K562 (cell line): ENCODE data around the gene TAF4. TPM values are rescaled to one million over a fixed set of nuclear protein-coding genes. Genes with fewer than 3 reads are reported as not detected.

Source experiments
- ATAC-seq: fragments of 200-7000 bp; cut with Tn5 transposase; 3 replicates; pipeline ENCODE4 v1.9.1; 2020; ENCODE audit warnings: moderate library complexity
- BruUV-seq: library from RNA; stranded (reverse); fragments of 400-500 nt; replicated peaks from 2 replicates; lab custom pipeline; 2021; lab: Mats Ljungman, UMichigan
- CTCF ChIA-PET: fragments of 300-600 bp; formaldehyde crosslinking; extraction: SDS; loops from one replicate; lab custom pipeline; 2021; ENCODE audit warnings: low intra/inter-chr PET ratio; lab: Yijun Ruan, JAX
- POLR2A ChIA-PET: fragments of 300-600, 350-650 bp; sonication (Branson Sonifier 250); formaldehyde crosslinking; extraction: SDS; loops from one replicate; lab custom pipeline; 2021; ENCODE audit warnings: antibody characterized with exemption, inconsistent platforms; lab: Yijun Ruan, JAX
- DNase-seq, 4 experiments: peaks; one replicate each; pipeline versions ENCODE4 v3.0.0 to v3.0.0-alpha.2; 2011 to 2018; ENCODE audit warnings: low spot score in 3 of 4, mixed read lengths in 3 of 4; ENCODE audit errors: extremely low read depth in 1 of 4
- FAIRE-seq: peaks from 2 replicates; lab custom pipeline; 2011; peaks lifted over from hg19 to GRCh38; lab: Jason Lieb, UNC
- H2AFZ ChIP-seq: 2 replicates; pipeline ENCODE4 v1.6.0; 2011; ENCODE audit warnings: low read depth, low read length, control low read depth, inconsistent platforms
- H3K27ac ChIP-seq: fragments of 200-600 bp; 3 replicates; pipeline ENCODE4 v1.8.0; 2011; ENCODE audit warnings: low read depth, mild to moderate bottlenecking, control low read depth, inconsistent platforms, low read length, moderate library complexity, mixed read lengths; ENCODE audit errors: extremely low read depth
- H3K27me3 ChIP-seq, 2 experiments: fragments of 300-600 bp in 1 of 2; 2 replicates in 1 of 2; 3 replicates in 1 of 2; pipeline versions ENCODE4 v1.6.0 to v1.8.0; 2011; ENCODE audit warnings: inconsistent platforms in 2 of 2, low read length in 2 of 2, mild to moderate bottlenecking in 1 of 2, mixed read lengths in 1 of 2, moderate library complexity in 1 of 2; ENCODE audit not compliant: control insufficient read depth in 2 of 2, insufficient read depth in 2 of 2
- H3K36me3 ChIP-seq: fragments of 300-600 bp; 3 replicates; pipeline ENCODE4 v1.8.0; 2011; ENCODE audit warnings: mild to moderate bottlenecking, low read length, inconsistent platforms; ENCODE audit not compliant: control insufficient read depth, insufficient read depth
- H3K4me1 ChIP-seq, 2 experiments: fragments of 200-600 bp in 1 of 2; replicated peaks in 1 of 2; 2 replicates in 1 of 2; 3 replicates in 1 of 2; pipeline versions ENCODE4 v1.5.1 to v1.8.0; 2011; ENCODE audit warnings: inconsistent platforms in 2 of 2, low read length in 2 of 2, mild to moderate bottlenecking in 1 of 2, mixed read lengths in 1 of 2, moderate library complexity in 1 of 2; ENCODE audit not compliant: control insufficient read depth in 2 of 2, insufficient read depth in 2 of 2
- H3K4me2 ChIP-seq: 2 replicates; pipeline ENCODE4 v1.6.1; 2011; ENCODE audit warnings: low read length, control low read depth, inconsistent platforms, mixed read lengths; ENCODE audit not compliant: insufficient read depth
- H3K4me3 ChIP-seq: fragments of 200-600 bp; sonication (generic), shearing (Covaris generic); 2 replicates; pipeline ENCODE4 v1.5.1; 2016; ENCODE audit warnings: control low read depth, inconsistent platforms
- H3K79me2 ChIP-seq: fragments of 200-600 bp; 3 replicates; pipeline ENCODE4 v1.8.0; 2011; ENCODE audit warnings: low read length, inconsistent platforms; ENCODE audit not compliant: control insufficient read depth, insufficient read depth
- H3K9ac ChIP-seq, 2 experiments: 2 replicates each; pipeline versions ENCODE4 v1.6.0 to v1.6.1; 2011; ENCODE audit warnings: low read depth in 2 of 2, low read length in 2 of 2, control low read depth in 1 of 2, inconsistent platforms in 1 of 2, mild to moderate bottlenecking in 1 of 2, mixed read lengths in 1 of 2; ENCODE audit not compliant: insufficient read depth in 1 of 2
- H3K9me1 ChIP-seq: one replicate; pipeline ENCODE4 v1.6.0; 2011; ENCODE audit warnings: inconsistent platforms, mild to moderate bottlenecking, low read length, moderate library complexity; ENCODE audit not compliant: control insufficient read depth, insufficient read depth
- H3K9me3 ChIP-seq: replicated peaks from 2 replicates; pipeline ENCODE4 v1.5.1; 2011; ENCODE audit warnings: low read depth, low read length, inconsistent platforms; ENCODE audit not compliant: control insufficient read depth, insufficient read depth
- H4K20me1 ChIP-seq: replicated peaks from 2 replicates; pipeline ENCODE4 v1.6.1; 2011; ENCODE audit warnings: low read length, inconsistent platforms, mixed read lengths; ENCODE audit not compliant: control insufficient read depth, insufficient read depth
- MEIS2 ChIP-seq: fragments of 450-650 bp; IDR thresholded peaks from 2 replicates; pipeline ENCODE4 v1.6.1; 2014; ENCODE audit warnings: mild to moderate bottlenecking; ENCODE audit not compliant: partially characterized antibody
- MXI1 ChIP-seq: IDR thresholded peaks from 2 replicates; pipeline ENCODE4 v1.6.1; 2011; ENCODE audit warnings: low read depth, mild to moderate bottlenecking, improper control_type of control experiment, low read length
- NR3C1 ChIP-seq: sonication (generic); formaldehyde crosslinking; IDR thresholded peaks from 2 replicates; pipeline ENCODE4 v1.8.1; 2022; ENCODE audit warnings: missing genetic modification reagents
- STAT5B ChIP-seq: fragments of 250-450 bp; sonication (Bioruptor Pico); IDR thresholded peaks from 2 replicates; pipeline ENCODE4 v1.8.0; 2021; ENCODE audit warnings: mild to moderate bottlenecking, inconsistent platforms
- ZNF253 ChIP-seq: fragments of 250-450 bp; sonication (Bioruptor Pico); conservative IDR thresholded peaks from 2 replicates; pipeline ENCODE4 v1.6.1; 2021; ENCODE audit warnings: mild to moderate bottlenecking
- ZNF398 ChIP-seq: fragments of 250-450 bp; sonication (Bioruptor Pico); IDR thresholded peaks from 2 replicates; pipeline ENCODE4 v1.8.0; 2021; ENCODE audit warnings: moderate library complexity, mild to moderate bottlenecking, inconsistent platforms
- ZNF57 ChIP-seq: fragments of 450-650 bp; formaldehyde crosslinking; IDR thresholded peaks from 2 replicates; pipeline ENCODE4 v1.4.0; 2020; ENCODE audit warnings: mild to moderate bottlenecking, moderate library complexity
- ZNF717 ChIP-seq: fragments of 250-450 bp; sonication (Bioruptor Pico); IDR thresholded peaks from 2 replicates; pipeline ENCODE4 v1.5.0; 2021
- ZSCAN29 ChIP-seq: fragments of 450-650 bp; IDR thresholded peaks from 2 replicates; pipeline ENCODE4 v1.6.1; 2017
- WGBS: fragments of 100-300 bp; shearing (Covaris generic); methylation state at CpG from one replicate; pipeline ENCODE4 v1.1.6; 2016; ENCODE audit warnings: low coverage, mixed read lengths; ENCODE audit not compliant: insufficient coverage; ENCODE audit errors: missing lambda C conversion rate; 5-methylcytosine and 5-hydroxymethylcytosine counted together
- in situ Hi-C: fragments of 300-500 bp; cut with MboI; formaldehyde crosslinking; loops from 4 replicates; pipeline ENCODE4 v1.15.0; 2018; ENCODE audit warnings: inconsistent platforms, mixed read lengths
- intact Hi-C: fragments of 100-400 bp; cut with micrococcal nuclease; formaldehyde crosslinking; loops from 2 replicates; pipeline ENCODE4 v1.14.2; 2022
- polyA plus RNA-seq, 8 experiments: library from polyadenylated mRNA; depleted of rRNA in 4 of 8; stranded (reverse) in 5 of 8; unstranded in 3 of 8; fragments of >200 nt; fragmentation: Nextera tagmentation in 2 of 8; fragmentation: Illumina TruSeq in 1 of 8; extraction: Ambion mirVana in 2 of 8; extraction: Trizol in 1 of 8; gene quantifications; 2 replicates each; pipeline versions ENCODE4 v1.2.1 to v1.2.3, GENCODE V29; 2011 to 2014; ENCODE audit warnings: inconsistent platforms in 1 of 8, missing spikeins in 1 of 8
- total RNA-seq, 7 experiments: library from RNA; depleted of rRNA in 6 of 7; stranded (reverse); fragments of >200 nt in 6 of 7; fragmentation: Illumina TruSeq in 2 of 7; extraction: Trizol in 2 of 7; gene quantifications; 2 replicates each; pipeline versions ENCODE4 v1.2.1 to v1.2.3, GENCODE V29; 2011 to 2021; ENCODE audit warnings: low replicate concordance in 1 of 7
- TF ChIP-seq, protein P1 (sequence below): fragments of 450-650 bp; IDR thresholded peaks from 2 replicates; pipeline ENCODE4 v1.7.0; 2016; ENCODE audit warnings: borderline replicate concordance
- TF ChIP-seq, protein P2 (sequence below): fragments of 250-450 bp; sonication (Bioruptor Pico); IDR thresholded peaks from 2 replicates; pipeline ENCODE4 v1.4.0; 2020; ENCODE audit warnings: mild to moderate bottlenecking, moderate library complexity, borderline replicate concordance
- TF ChIP-seq, protein P3 (sequence below): fragments of 450-650 bp; IDR thresholded peaks from 2 replicates; pipeline ENCODE4 v1.6.1; 2017; ENCODE audit warnings: antibody characterized with exemption, mild to moderate bottlenecking

Gene TAF4
- total and polyA plus RNA-seq, 9 of the 15 experiments (the other 6 are each of a cell fraction or from before 2014, with no cell fraction given) = 0.44 to 28.3 (median 5.6) TPM

DNA sequence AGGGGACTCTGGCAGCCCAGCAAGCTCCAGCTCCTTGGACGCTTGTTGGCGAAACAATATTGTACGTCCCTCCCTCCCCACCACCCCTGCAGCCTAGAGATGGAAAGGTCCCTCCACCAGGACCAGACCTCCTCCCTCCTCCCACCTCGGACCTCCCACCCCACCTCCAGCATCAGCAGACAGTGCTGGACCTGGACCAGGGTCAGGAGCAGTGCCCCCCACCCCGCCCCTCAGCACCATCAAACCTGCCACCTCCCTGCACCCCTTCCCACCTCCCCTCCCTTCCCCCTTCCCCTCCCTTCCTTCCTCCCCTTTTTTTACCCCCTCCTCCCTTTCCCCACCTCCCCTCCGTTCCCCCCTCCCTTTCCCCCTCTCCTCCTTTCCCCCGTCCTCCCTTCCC lies 98.4 kb downstream of the TAF4 start:
- Histone ChIP-seq H3K79me2 (no peaks in the 10 kb centered on the region), H3K36me3 (no peaks in the 10 kb centered on the region), H3K4me1 (peaks cover 0 to 20% of the 10 kb centered on the region in 2 experiments; a peak in 2 of 5 replicates), H3K27me3 (no peaks in the 10 kb centered on the region; a peak in 1 of 5 replicates), H3K4me3 (no peak overlapping the region), H3K9me1 (no peaks in the 10 kb centered on the region), H3K9ac (no peak overlapping the region), H3K9me3 (no peaks in the 10 kb centered on the region; the same call in 1 of the 2 replicates), H3K4me2 (no peak overlapping the region), H2AFZ (no peak overlapping the region), H4K20me1 (no peaks in the 10 kb centered on the region), H3K27ac (no peak overlapping the region)
- in situ Hi-C loops (no loop called here), intact Hi-C loops (no loop called here)
- ATAC-seq (no peak), FAIRE-seq (no peak), DNase-seq (no peak)
- BruUV-seq = no TSS peak
- ChIA-PET CTCF (no interaction called here), POLR2A (no interaction called here)
- WGBS = no CpG with 5 or more reads among the region's 7 CpGs
- no peak for TF ChIP-seq ZNF398 (CRISPR knock-in tag)
- TF ChIP-seq MEIS2 = no peak
- no peak for TF ChIP-seq ZSCAN29
- TF ChIP-seq NR3C1 (CRISPR knock-in tag) = no peak
- no peak for TF ChIP-seq STAT5B (CRISPR knock-in tag)
- no peak for TF ChIP-seq ZNF717
- TF ChIP-seq ZNF253 (CRISPR knock-in tag) = no peak
- no peak for TF ChIP-seq MXI1
- no peak for TF ChIP-seq ZNF57 (CRISPR knock-in tag)
- TF ChIP-seq, protein P1, sequence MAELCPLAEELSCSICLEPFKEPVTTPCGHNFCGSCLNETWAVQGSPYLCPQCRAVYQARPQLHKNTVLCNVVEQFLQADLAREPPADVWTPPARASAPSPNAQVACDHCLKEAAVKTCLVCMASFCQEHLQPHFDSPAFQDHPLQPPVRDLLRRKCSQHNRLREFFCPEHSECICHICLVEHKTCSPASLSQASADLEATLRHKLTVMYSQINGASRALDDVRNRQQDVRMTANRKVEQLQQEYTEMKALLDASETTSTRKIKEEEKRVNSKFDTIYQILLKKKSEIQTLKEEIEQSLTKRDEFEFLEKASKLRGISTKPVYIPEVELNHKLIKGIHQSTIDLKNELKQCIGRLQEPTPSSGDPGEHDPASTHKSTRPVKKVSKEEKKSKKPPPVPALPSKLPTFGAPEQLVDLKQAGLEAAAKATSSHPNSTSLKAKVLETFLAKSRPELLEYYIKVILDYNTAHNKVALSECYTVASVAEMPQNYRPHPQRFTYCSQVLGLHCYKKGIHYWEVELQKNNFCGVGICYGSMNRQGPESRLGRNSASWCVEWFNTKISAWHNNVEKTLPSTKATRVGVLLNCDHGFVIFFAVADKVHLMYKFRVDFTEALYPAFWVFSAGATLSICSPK = no peak
- TF ChIP-seq, protein P2, sequence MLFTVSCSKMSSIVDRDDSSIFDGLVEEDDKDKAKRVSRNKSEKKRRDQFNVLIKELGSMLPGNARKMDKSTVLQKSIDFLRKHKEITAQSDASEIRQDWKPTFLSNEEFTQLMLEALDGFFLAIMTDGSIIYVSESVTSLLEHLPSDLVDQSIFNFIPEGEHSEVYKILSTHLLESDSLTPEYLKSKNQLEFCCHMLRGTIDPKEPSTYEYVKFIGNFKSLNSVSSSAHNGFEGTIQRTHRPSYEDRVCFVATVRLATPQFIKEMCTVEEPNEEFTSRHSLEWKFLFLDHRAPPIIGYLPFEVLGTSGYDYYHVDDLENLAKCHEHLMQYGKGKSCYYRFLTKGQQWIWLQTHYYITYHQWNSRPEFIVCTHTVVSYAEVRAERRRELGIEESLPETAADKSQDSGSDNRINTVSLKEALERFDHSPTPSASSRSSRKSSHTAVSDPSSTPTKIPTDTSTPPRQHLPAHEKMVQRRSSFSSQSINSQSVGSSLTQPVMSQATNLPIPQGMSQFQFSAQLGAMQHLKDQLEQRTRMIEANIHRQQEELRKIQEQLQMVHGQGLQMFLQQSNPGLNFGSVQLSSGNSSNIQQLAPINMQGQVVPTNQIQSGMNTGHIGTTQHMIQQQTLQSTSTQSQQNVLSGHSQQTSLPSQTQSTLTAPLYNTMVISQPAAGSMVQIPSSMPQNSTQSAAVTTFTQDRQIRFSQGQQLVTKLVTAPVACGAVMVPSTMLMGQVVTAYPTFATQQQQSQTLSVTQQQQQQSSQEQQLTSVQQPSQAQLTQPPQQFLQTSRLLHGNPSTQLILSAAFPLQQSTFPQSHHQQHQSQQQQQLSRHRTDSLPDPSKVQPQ (CRISPR knock-in tag) = no peak
- TF ChIP-seq, protein P3, sequence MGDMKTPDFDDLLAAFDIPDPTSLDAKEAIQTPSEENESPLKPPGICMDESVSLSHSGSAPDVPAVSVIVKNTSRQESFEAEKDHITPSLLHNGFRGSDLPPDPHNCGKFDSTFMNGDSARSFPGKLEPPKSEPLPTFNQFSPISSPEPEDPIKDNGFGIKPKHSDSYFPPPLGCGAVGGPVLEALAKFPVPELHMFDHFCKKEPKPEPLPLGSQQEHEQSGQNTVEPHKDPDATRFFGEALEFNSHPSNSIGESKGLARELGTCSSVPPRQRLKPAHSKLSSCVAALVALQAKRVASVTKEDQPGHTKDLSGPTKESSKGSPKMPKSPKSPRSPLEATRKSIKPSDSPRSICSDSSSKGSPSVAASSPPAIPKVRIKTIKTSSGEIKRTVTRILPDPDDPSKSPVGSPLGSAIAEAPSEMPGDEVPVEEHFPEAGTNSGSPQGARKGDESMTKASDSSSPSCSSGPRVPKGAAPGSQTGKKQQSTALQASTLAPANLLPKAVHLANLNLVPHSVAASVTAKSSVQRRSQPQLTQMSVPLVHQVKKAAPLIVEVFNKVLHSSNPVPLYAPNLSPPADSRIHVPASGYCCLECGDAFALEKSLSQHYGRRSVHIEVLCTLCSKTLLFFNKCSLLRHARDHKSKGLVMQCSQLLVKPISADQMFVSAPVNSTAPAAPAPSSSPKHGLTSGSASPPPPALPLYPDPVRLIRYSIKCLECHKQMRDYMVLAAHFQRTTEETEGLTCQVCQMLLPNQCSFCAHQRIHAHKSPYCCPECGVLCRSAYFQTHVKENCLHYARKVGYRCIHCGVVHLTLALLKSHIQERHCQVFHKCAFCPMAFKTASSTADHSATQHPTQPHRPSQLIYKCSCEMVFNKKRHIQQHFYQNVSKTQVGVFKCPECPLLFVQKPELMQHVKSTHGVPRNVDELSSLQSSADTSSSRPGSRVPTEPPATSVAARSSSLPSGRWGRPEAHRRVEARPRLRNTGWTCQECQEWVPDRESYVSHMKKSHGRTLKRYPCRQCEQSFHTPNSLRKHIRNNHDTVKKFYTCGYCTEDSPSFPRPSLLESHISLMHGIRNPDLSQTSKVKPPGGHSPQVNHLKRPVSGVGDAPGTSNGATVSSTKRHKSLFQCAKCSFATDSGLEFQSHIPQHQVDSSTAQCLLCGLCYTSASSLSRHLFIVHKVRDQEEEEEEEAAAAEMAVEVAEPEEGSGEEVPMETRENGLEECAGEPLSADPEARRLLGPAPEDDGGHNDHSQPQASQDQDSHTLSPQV = no peak
